HG02588 (cell line): ENCODE measurements around the gene RPRM.
"Not testable (repeated sequence)": the region's sequence is repeated elsewhere in the genome, so short reads cannot be mapped to it uniquely, and the experiment has no call there.

ENCODE experiments used
- ATAC-seq: cut with Tn5 transposase; IDR thresholded peaks from one replicate; pipeline ENCODE4 v1.9.1; 2021; ENCODE audit warnings: mild to moderate bottlenecking, moderate library complexity; ENCODE audit not compliant: unreplicated experiment

RPRM gene

GRCh38 chr2:153478289-153479261 lies at the start of gene RPRM:
Gene RPRM, minus strand, starts transcription at chr2:153478762. Its CDS starts 197 bp downstream, at chr2:153478565.
- ATAC-seq, result peak; percentile 89

- ATAC-seq, result no peak
Measured at GRCh38 chr2:153519257-153519875, 40.8 kb upstream of the RPRM start.

DNA sequence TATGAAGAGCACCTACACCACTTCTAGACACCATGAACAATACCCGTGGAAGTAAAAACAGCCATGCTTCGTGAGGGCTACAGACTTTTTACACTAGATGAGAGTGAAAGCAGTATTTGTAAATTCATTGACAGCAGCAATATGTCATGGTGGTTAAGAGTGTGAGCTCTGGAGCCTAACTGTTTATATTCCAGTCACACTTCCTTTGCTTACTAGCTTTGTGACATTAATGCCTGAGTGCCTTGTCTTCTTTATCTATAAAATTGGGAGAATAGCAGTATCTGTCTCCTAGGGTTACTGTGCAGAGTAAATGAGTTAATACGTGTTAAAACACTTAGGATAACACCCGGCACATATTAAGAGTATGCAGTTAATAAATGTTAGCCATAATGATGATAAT lies 33.8 kb upstream of the RPRM start:
- ATAC-seq, result no peak

DNA sequence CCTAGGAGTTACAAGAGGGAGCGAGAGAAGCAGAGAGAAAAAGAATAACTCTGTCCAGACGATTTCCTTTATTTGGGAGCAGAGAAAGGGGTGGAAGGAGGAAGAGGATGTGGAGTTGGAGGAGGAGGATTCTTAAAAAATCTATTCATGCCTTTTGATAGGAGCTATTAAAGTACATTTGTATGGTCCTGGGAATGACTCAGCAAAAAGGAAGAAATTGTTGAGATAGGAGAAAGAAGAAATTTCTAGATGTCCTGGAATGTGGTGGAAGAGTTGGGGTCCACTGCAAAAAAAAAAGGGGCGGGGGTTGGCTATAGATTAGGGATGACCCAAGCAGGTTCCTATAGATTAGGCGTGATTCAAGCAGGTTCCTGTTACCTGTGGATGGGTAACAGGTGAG lies 32.4 kb upstream of the RPRM start:
- ATAC-seq, result no peak

DNA sequence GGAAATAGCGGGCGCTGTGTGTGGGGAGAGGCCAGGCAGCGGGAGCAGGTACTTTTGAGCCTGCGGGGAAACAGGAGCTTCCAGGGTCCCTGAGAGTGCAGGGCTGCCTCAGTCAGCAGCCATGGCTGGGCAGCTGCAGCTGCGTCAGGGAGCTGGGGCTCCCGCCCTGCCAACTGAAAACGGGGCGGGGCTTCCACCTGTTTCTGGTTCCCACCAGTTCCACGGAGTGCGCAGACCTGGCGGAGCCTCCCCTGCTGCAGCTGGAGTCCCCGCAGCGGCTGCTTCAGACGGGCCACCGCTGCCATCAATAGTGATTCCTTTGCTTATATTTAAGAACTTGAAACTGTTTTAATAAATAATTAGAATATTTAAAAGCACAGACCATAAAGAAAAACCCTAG lies 30.6 kb upstream of the RPRM start:
- no peak for ATAC-seq

GRCh38 chr2:153506499-153506898 lies 27.9 kb upstream of the RPRM start:
- not testable (repeated sequence) for ATAC-seq

DNA sequence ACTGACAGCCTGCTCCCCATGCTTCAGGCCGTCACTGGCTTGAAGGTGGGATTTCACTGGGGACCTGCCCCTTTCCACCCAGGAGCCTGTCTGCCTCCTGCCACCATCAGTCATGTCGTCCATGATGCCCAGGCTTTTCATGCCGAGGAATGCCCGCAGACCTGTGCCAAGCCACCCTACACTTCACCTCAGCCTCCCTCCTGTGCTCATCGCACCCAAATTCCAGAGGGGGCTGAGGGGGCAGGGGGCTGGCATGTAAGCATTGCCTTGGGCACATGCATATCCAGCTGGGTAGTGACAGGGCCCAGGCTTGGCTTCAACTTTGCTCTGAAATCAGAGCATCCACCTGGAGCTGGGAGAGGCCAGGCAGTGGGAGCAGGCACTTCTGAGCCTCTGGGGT lies 20.9 kb upstream of the RPRM start:
- no peak for ATAC-seq

- ATAC-seq, result no peak
Measured at GRCh38 chr2:153497938-153498629, 19.5 kb upstream of the RPRM start.

DNA sequence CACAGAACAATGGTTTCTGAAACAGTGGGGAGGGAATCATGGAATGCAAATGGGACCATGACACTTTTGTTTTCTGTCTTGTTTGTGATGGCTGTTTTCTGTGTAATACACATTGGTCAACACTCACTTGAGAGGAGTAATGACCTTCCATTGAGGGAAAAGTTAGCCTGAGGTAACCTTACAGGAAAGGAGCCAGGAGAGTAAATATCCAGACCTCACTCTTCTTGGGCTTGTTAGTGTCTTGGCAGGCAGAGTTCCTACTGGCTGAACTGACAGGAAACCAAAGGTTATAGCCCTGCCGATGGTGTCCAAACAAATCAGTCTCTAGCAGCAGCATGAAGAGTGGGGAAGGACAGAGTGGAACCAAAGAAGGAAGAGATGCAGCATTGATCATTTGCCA lies 17.2 kb upstream of the RPRM start:
- ATAC-seq, result no peak

GRCh38 chr2:153488072-153488471 lies 9.5 kb upstream of the RPRM start:
- no peak for ATAC-seq

DNA sequence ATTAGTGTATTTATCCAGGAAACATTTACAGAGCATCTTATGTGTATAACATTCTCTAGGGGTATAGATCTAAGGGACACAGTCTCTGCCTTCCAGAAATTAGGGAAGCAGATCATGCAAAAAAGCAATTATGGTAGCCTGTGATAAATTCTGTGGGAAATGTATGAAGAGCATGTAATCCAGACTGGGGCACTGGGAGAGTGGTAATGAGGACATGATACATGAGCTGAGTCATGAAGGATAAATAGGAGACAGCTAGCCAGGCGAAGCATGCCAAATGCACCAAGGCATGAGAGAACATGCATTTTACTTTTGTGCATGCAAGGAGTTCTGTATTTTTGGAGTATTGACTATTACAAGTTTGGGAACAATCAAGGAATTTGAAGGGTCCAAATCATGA lies 8.9 kb upstream of the RPRM start:
- no peak for ATAC-seq

DNA sequence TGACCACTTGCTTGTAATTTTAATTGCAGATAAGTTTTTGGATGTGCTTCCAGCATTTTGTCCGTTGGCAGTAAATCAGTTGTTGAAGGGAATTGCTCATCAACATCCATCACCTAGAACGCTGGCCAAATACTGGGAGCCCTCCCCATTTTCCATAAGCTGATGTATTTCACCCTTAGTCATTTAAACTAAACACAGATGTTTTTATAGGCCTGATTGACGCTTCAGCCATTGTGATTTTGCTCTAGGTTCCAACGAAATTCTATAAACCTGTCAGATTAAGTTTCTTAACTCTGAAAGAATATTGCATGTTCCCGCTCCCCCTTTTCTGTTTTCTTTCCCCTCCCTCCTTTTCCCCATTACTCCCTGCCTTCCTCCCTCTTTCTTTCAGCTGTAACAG lies 1.0 kb upstream of the RPRM start:
- no peak for ATAC-seq

- ATAC-seq, result no peak
Measured at GRCh38 chr2:153477636-153478288, 800 bp downstream of the RPRM start.

DNA sequence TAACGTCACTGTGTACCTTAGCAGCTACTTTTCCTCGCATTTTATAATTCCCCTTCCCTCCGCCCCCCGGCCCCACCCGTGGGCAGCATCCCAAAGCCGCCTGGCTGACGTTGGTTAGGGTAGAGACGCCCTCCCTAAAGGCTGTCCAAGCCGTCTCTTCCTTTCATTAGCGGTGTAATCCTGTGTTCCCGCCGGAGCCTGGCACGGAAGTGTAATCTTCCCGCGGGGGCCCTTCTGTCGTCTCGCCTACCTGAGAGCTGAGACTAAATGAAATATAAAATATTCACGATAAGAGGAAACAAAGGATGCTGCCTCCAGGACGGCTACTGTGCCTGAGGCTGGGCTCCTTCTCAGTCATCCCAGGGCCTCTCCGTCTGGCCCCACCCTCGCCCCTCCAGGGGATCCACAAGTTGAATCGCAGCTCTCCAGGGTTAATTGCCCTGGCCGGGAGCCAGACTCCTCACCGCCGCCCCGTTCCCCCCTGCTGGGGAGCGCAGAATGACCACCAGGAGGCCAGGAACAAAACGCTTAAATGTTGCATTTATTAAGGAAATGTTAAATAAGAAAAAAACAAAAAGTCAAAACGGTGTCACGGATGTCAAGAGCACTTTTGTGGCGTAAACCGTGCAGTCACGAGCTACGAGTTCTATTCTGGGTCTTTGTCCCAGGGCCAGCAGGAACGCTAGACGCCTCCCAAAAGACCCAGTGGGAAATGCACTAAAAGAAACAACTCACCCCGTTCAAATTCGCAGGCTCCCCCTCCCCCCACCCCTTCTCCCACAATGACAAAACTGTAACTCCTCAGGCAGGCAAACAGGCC lies 1.5 kb downstream of the RPRM start:
- ATAC-seq, result no peak

- no peak for ATAC-seq
Measured at GRCh38 chr2:153476491-153476815, 2.1 kb downstream of the RPRM start.

DNA sequence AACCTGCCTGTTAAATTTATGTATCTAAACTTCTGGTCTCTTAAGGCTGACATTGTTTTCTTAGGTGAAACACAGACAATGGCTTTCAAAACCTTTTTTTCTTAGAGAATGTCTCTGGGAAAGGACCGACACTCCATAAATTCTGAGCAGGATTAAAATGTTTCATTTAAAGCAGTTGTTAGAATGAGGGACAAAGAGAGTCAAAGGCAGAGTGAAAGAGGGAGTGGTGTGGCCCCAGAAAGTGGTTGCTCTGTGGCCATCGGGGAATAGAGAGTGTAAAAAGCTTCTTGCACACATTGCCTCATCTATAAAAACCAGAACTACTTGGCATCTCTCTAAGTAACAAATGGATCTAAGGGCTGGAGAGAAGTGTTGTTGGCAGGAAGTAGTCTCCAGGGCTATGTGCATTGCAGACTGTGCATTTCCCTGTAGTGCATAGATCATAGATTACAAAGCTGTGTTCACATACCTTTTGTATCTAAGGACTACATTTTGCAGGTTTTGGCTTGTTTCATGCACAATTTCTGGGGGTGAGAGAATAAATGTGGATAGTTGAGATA lies 3.6 kb downstream of the RPRM start:
- ATAC-seq, result no peak

- ATAC-seq, result no peak
Measured at GRCh38 chr2:153474407-153474806, 4.2 kb downstream of the RPRM start.

DNA sequence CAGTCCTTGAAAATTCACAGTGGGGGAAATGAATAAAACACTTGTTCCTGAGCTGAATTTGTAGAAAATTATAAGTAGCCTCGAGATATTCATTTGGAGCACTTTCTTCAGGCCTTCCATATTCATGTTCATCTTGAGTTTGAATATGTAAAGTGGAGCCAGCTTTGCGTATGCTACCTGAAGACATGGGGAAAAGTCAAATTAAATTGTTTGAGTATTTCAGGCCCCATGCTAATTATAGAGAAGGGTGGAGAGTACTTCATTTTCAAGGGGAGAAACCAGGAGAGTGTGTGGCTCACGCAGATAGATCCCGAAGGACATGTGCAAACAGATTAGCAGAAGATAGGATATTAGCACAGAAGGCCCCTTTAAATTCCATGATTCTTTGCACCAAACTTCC lies 7.7 kb downstream of the RPRM start:
- no peak for ATAC-seq

GRCh38 chr2:153464395-153464794 lies 14.2 kb downstream of the RPRM start:
- ATAC-seq, result no peak

- ATAC-seq, result no peak
Measured at GRCh38 chr2:153462338-153462859, 16.2 kb downstream of the RPRM start.
